SK-N-DZ (cell line): ENCODE data around the gene CANX.
A peak's percentile ranks its signal among the peaks of the same experiment; 100 is the strongest.
"Not testable (repeated sequence)": the region's sequence is repeated elsewhere in the genome, so short reads cannot be mapped to it uniquely, and the experiment has no call there.

Experiments
- DNase-seq: peaks from one replicate; pipeline ENCODE4 v3.0.0-alpha.2; 2015; ENCODE audit warnings: low spot score

The CANX gene

DNA sequence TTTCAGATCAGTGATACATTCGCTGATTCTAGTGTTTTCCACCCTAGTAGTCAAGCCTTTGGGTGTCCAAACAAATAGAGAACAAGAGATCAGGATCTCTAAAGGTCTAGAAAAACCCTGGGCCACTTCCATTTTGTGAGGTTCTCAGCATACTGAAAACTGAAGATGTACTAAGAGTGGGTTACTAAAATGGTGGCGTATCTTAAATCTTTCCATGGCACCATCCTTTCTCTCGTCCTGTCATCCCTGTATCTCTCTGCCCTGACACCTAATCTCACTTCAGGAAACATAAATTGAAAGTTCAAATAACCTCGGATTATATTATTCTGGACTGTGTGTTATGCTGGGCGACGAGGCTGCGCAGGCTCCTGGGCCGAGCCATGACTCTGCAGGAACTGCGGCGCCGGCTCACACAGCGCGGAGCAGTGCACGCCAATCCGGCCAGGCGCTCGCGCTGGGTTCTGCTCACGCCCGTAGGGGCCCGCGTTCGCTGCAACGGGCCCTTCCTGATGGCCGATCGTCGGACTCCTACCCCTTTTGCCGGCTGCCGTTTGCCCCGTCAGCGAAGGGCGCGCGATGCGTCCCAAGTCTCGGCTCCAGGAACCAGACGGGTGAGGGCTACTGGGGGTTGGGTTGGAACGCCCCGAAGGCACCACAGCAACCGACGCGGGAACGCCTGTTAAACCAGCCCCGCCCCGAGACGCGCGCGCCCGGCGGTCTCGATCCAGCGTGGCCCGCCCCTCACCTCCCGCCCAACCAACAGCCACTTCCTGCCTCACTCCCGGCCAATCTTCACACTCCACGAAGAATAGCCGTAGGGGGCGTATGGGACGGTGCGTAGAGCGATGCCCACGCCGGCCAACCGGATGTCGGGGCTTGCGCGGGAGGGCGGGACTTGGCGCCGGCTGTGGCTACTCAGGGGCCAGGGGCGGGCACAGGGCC is 503 bp upstream of the CANX start:
- peak; percentile 99 for DNase-seq

GRCh38 chr5:179699616-179700237 is 960 bp downstream of the CANX start:
- DNase-seq, result no peak

DNA sequence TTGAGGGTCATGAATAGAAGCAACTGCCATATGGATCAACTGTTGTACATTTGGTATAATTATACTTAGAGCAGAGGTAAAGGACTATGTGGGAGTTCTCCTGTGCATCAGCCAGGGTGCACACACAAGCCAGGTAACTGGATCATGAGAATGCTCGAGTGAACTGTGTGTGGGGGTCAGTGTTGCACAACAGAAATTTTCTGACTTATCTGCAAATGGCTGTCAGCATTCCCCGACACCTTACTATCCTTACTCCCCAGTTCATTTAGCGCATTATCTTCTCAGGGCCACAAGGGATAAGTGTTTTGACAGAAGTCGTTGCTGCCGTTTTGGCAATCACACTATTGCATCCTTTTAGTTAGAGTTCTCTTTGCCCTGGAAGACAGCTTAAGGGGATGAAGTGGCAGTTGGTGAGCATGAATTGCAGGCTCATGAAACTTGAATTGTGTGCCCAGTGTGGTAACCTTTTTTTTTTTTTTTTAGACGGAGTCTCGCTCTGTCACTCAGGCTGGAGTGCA is 1.7 kb downstream of the CANX start:
- no peak for DNase-seq

- DNase-seq, result no peak
These were observed 17.5 kb downstream of the CANX start for GRCh38 chr5:179716286-179716685.

- DNase-seq, result no peak
These were observed 21.5 kb downstream of the CANX start for GRCh38 chr5:179720222-179720621.

GRCh38 chr5:179724163-179724562 is 25.4 kb downstream of the CANX start:
- DNase-seq, result no peak

DNA sequence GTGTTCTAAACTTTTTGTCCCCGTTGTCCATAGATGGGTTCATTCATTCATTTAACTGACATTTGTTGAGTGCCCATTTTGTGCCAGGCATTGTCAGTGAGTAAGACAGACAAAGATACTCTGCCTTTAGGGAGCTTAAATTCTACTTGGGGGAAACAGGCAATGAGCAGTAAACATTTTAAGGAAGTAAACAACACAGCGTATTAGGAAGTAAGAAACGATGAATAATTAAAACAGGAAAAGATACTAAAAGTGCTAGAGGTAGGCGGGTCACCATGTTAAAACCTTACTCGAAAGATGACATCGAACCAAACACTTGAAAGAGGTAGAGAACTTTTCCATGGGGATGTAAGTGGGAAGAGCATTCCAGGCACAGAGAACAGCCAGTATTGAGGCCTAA is 28.3 kb downstream of the CANX start:
- DNase-seq, result no peak

DNA sequence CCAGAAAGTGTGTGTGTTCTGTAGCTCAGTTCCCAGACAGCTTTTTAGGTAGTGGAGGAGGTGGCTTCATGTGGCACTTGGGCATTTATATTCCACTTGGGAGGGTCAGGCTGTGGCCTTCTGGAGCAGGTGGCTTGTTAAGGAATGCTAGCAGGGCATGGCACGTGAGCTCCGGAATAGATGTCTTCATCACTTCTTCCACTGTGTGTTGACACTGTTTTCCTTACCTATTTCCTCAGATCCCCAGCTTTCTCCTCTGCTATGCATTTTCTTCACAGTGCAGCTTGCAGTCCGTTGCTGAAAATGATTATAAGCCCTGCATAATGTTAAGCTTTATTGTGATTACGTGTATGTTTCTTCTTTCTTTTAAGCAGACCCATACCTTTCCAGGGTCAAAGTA is 30.5 kb downstream of the CANX start:
- no peak for DNase-seq

DNA sequence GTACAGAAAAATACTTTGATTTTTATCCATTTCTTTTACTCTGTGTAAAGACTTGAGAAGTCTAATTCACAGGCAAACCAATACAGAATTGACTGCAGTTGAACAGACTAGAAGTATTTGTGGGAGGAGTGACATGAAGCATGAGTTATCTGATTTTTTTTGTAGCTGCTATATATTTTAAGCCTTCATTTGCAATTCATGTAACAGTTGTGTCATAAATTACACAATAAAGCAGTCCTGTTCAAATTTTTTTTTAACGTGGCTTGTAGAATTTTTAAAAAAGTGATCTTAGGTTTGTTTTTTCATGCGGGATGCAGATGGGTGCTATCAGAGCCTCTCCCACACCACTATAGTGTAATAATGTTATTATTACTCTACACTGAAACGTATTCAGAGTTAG is 31.0 kb downstream of the CANX start:
- DNase-seq, result no peak

DNA sequence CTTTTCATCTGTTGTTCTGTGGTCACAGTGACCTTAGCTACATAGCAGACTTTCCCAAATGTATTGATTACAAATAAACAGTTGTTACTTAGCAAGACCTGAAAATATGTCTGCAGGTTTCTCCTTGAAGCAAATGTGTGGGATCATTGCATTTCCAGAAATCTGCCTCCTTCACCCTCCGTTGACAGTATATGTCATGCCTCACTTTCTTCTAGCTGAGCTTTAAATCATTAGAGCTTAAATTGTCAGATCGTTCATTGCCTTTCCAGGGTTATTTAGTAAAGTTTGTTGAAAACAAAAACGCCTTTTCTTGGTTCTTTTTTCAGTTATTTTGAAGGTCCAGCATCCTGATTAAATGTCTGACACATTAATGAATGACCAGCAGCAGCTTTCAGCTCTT is 31.6 kb downstream of the CANX start:
- DNase-seq, result no peak

DNA sequence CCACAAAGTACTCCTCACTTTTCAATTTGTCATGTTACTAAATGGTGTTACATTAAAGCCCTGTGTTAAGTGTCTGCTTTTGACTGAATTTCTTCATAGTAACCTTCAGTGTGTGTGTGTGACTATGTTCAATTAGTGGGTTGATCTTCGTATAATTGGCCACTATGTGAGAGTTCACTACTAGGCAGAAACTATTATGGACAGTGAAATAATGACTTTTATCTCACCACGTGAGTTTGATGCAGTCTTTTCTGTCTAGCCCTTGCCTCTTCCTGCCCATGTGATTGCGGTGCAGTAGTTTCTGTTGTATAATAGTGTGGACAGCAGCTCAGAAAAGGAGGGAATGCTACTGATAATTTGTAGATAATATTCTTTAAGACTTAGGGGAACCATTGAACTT is 32.1 kb downstream of the CANX start:
- no peak for DNase-seq

GRCh38 chr5:179731791-179732411 is 33.1 kb downstream of the CANX start:
- no peak for DNase-seq

DNA sequence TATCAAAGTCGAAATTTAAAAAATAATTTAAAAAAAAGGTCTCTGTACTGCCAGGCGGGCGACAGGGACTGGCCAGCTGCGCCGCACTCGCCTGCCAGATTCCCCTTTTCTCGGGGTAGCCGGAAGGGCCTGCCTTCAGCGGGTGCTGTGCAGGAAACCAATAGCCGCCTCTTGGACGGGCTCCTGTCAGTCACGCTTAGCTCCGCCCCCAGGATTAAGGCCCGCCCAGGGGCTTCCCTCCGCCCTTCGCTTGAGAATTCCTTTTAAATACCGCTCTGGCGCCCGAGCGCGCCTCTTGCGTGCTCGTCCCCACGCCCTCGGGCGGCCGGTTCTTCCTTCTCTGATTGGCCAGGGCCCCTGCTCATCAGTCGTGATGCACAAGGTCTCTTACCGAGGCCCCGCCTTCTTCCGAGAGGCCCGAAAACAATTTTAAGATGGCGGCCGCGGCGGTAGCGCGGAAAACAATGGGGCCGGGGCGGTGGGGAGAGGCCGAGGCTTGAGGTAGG is 33.7 kb downstream of the CANX start, which contains the start of gene MAML1:
MAML1 (plus strand) TSS at position 411 of the 506 bp plus-strand sequence. CDS start 291 bp downstream, outside the sequence.
- DNase-seq, result peak; percentile 100

GRCh38 chr5:179732918-179733771 is 34.4 kb downstream of the CANX start:
- peak; percentile 31 for DNase-seq

GRCh38 chr5:179733772-179734126 is 35.0 kb downstream of the CANX start:
- DNase-seq, result no peak

- DNase-seq, result no peak
These were observed 35.9 kb downstream of the CANX start for GRCh38 chr5:179734536-179735164.

GRCh38 chr5:179738742-179739141 is 40.0 kb downstream of the CANX start:
- DNase-seq, result no peak

DNA sequence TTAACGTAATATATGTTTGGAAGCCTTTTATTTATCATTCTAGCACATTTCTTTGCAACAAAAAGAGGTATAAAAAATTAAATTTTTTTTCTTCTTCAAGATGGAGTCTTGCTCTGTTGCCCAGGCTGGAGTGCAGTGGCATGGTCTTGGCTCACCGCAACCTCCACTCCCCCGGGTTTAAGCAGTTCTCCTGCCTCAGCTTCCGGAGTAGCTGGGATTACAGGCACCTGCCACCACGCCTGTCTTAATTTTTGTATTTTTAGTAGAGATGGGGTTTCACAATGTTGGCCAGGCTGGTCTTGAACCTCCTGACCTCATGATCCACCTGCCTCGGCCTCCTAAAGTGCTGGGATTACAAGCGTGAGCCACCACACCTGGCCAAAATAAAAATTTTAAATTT is 45.3 kb downstream of the CANX start:
- not testable (repeated sequence) for DNase-seq

- DNase-seq, result no peak
These were observed 48.1 kb downstream of the CANX start for GRCh38 chr5:179746872-179747271.

DNA sequence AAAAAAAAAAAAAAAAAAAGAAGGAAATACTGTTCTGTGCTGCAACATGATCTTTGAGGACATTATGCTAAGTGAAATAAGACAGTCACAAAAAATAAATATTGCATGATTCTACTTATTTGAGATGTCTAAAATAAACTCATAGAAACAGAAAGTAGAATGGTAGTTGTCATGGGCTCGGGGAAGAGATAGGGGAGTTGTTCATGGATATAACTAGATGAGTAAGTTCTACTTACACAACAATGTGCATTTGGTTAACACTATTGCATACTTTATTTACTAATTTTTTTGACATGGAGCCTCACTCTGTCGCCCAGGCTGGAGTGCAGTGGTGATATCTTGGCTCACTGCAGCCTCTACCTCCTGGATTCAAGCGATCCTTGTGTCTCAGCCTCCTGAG is 49.0 kb downstream of the CANX start:
- no peak for DNase-seq
